Dermis microvascular lymphatic vessel endothelial cell (primary cell): Measurements from ENCODE around the gene ITPKA. TPM values are rescaled to one million over a fixed set of nuclear protein-coding genes. Genes with fewer than 3 reads are reported as not detected.

Source experiments
- total RNA-seq: library from RNA; depleted of rRNA; stranded (reverse); fragments of >200 nt; gene quantifications from 2 replicates; pipeline ENCODE4 v1.2.1, GENCODE V29; 2014

Gene ITPKA
- total RNA-seq, 1 donor from 2014 or later: 0.90 TPM

Other genes with a start within 250 kb of the ITPKA start
- gene OIP5, start 161.3 kb upstream of the ITPKA start, total RNA-seq: 3.3 and 8.3 TPM in 2 replicates
- gene NUSAP1, start 161.0 kb upstream of the ITPKA start, total RNA-seq: 30.8 and 75.9 TPM in 2 replicates
- gene NDUFAF1, start 91.4 kb upstream of the ITPKA start, total RNA-seq: 13.3 and 18.9 TPM in 2 replicates
- 11.9 and 13.9 TPM in 2 replicates for gene RTF1, start 76.8 kb upstream of the ITPKA start, total RNA-seq
- under 0.01 TPM in 1 of 2 replicates, not detected in the other for gene LTK, start 20.0 kb downstream of the ITPKA start, total RNA-seq
- 8.0 and 12.1 TPM in 2 replicates for gene RPAP1, start 50.4 kb downstream of the ITPKA start, total RNA-seq
- gene TYRO3, start 65.3 kb downstream of the ITPKA start, total RNA-seq: 2.7 and 3.1 TPM in 2 replicates
- gene MGA, start 166.5 kb downstream of the ITPKA start, total RNA-seq: 18.7 and 22.0 TPM in 2 replicates